RCC 7860 (cell line): Measurements from ENCODE around the gene SUN1.
A peak's percentile ranks its signal among the peaks of the same experiment; 100 is the strongest.
"Not testable (repeated sequence)": the region's sequence is repeated elsewhere in the genome, so short reads cannot be mapped to it uniquely, and the experiment has no call there.

Experiments used
- DNase-seq: peaks from one replicate; pipeline ENCODE4 v3.0.0-alpha.2; 2015; ENCODE audit warnings: low spot score
- FAIRE-seq: peaks from 2 replicates; lab custom pipeline; 2012; peaks lifted over from hg19 to GRCh38; lab: Jason Lieb, UNC

SUN1 gene

DNA sequence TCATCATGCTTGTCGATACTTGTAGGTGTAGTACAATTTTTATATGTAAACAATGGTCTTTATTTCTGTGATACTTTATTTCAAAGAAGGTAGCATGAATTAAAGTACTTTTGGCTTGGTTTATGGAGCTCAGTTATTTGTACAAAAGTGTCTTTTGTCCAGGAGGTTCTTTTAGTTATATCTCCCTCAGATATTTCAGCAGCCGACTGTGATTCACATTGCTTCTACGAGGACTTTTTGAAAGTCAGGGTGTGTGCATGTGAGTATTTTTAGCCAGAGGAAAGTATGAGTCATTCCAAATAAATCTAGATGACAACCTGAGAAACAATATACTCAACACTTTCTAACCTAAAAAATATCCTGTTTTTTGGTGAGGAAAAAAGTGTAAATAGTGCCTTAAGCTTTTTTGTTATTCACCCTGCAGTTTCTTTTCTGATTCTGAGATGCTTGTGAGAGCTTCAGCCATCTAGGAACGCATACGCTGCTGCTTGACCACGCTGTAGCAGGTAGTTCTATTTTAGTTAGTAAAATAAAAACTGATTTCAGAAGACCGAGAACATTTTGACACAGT, 595 bp upstream of the SUN1 start:
- FAIRE-seq (peak; percentile 93), DNase-seq (peak; percentile 83)

DNA sequence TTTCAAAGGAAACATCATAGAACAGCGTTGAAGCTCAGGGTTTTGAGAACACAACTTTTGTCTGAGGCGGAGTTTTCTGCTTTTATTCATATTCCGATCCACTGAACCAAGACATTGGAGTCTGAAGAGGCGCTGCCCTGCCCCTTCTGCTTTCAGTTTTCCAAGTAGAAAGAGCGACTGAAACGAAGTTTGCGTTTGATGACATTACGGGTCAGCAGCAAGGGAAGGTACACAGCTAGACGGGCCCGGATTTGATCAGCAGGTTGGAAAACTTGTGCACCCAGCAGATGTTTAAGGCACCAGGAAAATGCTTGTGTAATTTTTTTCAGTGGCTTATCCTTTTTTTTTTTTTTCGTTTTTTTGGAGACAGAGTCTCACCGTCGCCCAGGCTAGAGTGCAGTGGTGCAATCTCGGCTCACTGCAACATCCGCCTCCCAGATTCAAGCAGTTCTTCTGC, 720 bp downstream of the SUN1 start:
- DNase-seq = no peak
- FAIRE-seq = no peak

DNA sequence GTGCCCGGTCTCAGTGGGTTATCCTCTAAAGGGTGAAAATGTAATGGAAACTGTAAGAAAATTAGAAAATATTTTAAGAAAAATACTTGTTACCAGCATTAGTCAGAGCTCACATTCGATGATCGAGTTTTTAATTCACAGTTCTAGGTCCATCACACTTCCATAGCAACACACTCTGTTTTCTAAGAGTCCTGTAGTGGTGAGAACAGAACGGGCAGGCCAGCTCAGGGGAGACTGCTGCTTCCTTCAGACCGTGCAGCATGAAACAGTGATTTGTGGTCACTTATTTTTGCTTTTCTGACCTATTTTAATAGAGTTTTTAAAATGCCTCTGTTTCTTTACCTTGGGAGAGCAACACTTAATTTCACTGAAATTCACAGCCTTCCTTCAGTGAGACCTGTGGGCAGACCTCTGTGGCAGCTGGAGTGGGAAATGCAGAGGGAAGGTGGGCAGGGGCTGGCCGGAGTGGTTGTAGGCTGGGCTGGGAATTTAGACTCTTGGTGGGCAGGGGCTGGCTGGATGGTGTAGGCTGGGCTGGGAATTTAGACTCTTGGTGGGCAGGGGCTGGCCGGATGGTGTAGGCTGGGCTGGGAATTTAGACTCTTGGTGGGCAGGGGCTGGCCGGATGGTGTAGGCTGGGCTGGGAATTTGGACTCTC, 1.5 kb downstream of the SUN1 start:
- DNase-seq (no peak), FAIRE-seq (no peak)

DNA sequence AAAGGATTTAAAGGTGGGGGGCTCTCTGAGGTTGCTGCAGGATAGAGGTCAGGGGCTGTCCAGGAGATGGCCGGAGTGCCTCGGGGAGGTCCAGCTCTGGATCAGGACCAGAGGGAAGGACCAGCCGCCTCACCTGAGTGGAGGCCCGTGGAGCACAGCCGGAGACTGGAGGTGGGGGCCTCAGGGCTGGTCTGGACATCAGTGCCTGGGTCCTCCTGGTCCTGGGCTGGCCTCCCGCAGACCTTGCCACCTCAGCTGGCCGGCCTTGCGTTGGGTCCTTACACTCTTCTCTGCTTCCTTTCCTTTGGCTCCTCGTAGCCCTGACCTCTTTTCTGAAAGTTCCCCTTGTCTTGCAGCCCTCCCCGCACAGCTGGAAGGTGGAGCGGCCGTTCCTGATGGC, 2.0 kb downstream of the SUN1 start:
- FAIRE-seq (no peak), DNase-seq (no peak)

DNA sequence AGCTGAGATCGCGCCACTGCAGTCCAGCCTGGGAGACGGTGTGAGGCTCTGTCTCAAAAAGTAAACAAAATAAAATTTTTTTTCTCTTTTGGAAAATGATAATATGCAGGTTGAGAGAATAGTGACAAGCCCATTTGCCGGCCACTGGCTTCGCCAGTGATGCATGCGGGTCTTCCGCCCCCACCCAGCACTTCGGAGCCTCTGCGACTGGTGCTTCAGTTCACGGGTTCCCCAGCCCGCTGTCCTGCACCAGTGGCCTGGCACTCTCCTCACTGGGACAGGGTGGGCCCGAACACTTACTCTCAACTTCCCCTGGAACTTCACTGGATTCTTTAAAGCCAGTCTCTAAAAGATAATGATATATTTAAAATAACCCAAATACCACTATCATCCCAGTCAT, 2.7 kb downstream of the SUN1 start:
- FAIRE-seq (no peak), DNase-seq (no peak)

DNA sequence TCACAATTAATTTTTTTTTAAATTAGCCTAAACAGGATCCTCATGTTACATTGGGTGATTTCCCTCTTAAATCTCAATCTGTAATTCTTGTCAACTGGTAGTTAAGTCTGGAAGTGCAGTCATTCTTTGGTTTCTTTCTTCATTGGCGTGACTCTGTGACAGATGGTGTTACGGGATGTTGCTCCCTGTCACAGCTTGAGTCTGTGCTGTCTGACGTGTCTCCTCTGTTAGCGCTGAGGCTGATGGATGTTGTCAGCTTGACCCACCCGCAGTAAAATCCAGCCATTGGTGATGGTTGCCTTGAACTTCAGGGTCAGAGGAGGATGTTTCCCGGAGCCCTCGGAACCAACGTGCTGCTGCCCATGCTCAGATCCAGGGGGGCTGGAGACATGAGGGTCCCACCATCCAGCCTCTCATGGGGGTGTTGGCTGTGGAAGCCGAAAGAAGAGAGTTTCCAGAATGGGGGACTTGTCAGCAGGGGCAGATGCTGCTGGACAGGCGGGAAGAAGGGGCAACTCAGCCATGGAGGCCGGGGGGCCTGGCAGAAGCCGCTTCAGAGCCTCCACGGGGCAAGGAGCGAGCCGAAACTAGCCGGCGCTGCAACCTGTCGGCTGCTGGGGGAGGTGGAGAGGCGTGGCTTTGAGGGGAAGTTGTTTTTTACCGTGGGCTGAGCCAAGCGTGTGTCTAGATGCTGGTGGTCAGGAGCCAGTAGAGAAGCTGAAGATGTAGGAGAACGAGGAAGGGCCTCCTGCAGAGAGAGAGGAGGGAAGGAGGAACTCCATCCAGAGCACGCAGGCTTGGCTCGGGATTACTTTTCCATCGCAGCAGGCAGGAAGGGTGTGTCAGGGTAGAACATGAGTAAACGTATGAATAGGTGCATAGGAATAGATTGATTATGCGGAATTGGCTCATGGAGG, 3.5 kb downstream of the SUN1 start:
- DNase-seq (no peak), FAIRE-seq (no peak)

DNA sequence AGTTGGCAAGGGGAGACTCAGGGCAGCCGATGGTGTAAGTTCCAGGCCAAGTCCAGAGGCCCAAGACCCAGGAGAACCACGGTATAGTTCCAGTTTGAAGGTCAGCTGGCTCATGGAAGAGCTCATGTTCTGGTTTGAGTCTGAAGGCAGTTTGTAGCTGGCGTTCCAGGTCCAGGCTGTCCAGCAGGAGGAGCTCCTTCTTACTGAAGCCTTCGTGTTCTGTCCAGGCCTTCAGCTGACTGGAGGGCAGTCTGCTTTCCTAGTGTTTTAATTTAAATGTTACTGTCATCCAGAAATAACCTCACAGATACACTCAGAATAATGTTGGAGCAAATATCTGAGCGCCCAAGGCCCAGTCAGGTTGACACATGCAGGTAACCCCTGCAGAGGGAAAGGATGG, 4.2 kb downstream of the SUN1 start:
- no peak for DNase-seq
- no peak for FAIRE-seq

DNA sequence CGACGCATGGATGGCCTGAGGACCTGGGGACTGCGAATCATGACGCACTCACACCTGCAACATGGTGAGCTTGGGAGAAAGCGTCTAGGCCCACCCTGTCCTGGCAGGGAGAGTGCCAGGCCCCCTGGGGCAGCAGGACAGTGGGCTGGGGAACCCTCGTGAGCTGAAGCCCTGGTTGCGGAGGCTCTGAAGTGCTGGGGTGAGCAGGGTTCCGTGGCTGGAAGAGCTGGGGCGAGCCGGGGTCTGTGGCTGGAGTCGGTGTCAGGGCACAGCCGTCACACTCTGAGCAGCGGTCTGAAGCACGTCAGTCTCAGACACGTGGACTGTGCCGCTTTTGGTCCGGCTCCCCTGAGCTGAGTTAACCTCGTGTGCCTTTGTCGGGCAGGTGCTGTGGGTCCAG, 4.7 kb downstream of the SUN1 start:
- FAIRE-seq (no peak), DNase-seq (no peak)

DNA sequence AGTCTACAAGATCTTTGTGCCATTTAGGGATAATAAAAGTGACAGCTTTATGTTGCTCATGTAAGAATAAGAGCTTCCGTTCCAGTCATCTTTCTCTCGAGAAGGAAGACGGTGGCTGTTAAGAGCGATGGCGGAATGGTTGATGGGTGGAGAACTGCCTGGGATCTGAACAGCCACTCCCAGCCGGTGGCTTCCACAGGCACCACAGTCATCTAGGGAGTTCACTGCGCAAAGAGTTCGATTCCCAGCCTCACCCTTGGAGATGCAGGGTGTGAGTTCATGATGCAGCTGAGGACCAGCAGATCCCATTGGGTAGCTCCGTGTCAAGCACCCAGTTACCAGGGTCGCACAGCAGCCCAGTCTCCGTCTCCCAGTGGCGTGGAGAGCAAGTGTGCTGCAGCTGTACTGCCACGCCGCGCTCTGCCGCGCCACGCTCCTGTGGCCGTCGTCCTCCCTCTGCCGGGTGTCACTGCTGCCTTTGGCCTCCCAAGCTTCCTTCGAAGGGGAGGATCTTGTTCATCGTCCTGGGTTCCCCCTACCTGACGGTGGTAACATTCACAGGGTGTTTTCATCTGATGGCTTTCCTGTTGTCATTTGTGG, 7.8 kb downstream of the SUN1 start:
- DNase-seq (no peak), FAIRE-seq (no peak)

DNA sequence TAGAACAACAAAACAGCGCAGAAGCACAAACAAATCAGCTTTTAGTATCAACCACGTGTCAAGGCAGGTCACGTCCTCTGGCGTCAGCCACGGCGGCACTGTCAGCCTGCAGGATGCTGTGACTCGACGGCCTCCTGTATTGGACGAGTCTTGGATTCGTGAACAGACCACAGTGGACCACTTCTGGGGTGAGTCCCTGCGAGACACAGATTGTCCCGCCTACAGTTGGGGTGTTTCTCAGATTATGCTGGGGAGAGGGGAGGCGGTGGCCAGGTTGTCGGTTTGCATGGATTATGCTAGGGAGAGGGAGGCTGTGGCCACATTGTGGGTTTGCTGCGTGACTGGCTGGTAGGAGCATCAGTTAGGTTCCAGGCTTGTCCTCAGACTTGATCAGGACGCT, 9.7 kb downstream of the SUN1 start:
- no peak for DNase-seq
- FAIRE-seq = no peak

DNA sequence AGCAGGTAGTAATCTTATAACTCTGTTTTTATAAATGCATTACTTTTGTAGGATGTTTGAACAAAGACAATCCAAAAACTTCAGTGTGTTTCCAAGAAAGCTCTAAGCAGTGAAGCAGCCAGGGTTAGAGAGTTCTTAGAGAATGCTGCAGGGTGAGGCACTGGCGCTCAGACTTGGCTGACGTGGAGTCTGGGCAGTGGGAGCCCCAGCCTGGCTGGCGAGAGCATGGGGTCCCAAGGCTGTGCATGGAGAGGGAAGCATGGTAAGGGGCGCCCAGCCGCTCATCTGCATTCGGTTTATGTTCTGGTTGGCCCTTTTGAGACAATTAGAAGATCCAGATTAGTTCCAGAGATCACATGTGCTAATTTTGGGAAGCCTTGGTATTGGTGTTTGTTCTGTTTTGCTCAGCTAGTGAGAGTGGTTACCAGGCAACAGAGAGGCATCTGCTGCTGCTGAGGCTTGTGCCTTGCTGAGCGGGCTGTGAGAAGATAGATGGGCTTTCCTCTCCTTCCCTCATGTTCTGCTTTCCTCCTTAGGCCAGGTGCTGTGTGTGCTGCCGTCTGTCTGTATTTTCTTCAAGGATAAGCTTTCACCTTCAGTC, 10.3 kb downstream of the SUN1 start:
- no peak for DNase-seq
- no peak for FAIRE-seq

DNA sequence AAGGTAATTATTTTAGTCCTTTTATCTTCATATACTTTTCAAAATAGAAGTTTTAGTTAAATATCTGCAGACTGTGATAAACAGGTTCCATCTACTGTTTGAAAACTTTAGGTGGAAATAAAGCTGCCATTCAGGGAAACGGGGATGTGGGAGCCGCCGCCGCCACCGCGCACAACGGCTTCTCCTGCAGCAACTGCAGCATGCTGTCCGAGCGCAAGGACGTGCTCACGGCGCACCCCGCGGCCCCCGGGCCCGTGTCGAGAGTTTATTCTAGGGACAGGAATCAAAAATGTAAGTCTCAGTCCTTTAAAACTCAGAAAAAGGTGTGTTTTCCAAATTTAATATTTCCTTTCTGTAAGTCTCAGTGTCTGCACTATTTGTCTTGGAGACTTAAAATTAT, 11.0 kb downstream of the SUN1 start:
- DNase-seq (no peak), FAIRE-seq (no peak)

DNA sequence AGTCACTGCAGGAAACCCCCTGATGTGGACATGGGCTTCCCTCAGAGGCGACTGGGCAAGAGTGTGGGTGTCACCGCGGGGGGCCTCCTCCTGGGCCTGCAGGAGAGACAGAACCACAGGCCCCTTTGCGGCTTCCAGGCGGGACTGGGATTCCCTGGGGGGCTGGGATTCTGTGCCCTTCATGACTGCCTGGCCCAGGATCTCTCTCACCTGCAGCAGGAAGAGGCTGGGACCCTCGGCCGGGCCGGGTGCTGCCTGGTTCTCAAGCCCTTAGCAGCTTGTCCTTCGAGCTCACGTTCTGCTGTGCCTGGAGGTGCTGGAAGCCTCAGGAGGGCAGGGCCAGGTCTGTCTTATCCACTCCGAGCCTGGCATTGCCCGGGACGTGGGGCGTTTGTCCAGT, 11.8 kb downstream of the SUN1 start:
- DNase-seq (no peak), FAIRE-seq (no peak)

DNA sequence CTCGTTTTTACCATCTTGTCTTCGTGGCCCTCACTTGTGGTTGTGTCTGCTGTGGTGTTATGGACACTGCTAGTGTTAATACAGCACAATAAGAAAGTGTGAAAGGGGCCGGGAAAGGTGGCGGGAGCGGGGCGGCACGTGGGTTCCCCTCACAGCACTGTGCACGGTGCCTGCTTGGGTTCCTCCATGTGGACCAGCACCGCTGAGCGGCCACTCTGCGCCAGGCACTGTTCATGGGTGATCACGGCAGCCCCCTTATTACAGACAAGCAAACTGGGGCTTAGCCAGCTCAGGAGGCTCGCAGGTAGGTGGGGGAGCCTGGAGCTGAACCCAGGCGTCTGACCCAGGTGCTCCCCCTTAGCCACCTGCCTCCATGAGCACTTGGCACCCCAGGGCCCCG, 12.2 kb downstream of the SUN1 start:
- FAIRE-seq (no peak), DNase-seq (no peak)

DNA sequence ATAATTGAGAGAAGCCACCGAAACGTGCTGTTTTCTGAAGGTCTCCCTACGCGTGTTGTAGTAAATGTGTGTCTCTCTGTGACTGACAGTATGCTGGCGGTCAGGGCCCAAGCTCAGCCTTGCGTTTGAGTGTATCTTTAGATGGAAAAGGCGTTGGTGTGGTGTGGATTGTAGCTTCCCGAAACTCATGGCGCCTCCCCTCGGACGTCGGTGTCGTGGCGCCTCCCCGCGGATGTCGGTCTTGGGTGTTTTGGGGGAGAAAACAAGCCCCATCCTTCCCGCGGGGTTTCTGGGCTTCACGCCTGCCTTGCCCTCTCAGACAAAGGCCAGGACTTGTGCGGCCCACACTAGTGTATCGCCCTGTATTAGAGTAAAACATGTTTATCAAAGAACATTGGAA, 12.8 kb downstream of the SUN1 start:
- no peak for FAIRE-seq
- DNase-seq = no peak

DNA sequence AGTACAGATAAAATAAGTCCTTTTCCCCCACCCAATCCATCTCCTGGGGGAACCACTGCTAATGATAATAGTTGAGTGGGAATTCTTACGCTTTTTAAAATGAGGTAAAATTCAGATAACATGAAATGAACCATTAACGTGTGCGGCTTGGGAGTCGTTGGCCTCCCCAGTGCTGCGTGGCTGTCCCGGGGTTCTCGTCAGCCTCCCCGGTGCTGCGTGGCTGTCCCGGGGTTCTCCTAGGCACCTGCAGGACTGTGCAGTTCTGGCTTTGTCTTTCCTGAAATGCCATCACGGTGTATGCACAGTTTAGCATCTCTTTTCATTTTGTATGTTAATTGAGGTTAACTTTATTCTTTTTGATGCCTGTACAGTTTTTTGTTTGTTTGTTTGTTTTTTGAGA, 13.5 kb downstream of the SUN1 start:
- no peak for FAIRE-seq
- no peak for DNase-seq

DNA sequence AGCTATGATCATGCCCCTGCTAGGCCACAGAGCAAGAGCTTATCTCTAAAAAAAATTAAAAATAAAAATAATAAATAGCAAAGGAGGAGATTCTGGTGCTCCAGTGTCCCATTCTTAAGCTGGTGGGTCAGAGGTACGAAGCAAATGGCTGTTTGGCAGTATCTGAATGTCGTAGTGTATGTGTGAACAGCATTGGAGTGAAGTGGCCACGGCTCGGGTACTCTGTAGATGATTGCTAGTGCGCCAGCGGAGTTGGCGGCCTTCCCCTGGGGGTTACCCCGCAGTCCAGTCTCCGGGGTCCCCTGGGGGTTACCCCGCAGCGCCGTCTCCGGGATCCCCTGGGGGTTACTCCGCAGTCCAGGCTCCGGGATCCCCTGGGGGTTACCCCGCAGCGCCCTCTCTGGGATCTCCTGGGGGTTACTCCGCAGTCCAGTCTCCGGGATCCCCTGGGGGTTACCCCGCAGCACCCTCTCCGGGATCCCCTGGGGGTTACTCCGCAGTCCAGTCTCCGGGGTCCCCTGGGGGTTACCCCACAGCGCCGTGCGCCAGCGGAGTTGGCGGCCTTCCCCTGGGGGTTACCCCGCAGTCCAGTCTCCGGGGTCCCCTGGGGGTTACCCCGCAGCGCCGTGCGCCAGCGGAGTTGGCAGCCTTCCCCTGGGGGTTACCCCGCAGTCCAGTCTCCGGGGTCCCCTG, 14.8 kb downstream of the SUN1 start:
- not testable (repeated sequence) for DNase-seq, FAIRE-seq

DNA sequence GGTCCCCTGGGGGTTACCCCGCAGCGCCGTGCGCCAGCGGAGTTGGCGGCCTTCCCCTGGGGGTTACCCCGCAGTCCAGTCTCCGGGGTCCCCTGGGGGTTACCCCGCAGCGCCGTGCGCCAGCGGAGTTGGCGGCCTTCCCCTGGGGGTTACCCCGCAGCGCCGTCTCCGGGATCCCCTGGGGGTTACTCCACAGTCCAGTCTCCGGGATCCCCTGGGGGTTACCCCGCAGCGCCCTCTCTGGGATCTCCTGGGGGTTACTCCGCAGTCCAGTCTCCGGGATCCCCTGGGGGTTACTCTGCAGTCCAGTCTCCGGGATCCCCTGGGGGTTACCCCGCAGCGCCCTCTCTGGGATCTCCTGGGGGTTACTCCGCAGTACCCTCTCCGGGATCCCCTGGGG, 15.5 kb downstream of the SUN1 start:
- FAIRE-seq, DNase-seq: not testable (repeated sequence)

DNA sequence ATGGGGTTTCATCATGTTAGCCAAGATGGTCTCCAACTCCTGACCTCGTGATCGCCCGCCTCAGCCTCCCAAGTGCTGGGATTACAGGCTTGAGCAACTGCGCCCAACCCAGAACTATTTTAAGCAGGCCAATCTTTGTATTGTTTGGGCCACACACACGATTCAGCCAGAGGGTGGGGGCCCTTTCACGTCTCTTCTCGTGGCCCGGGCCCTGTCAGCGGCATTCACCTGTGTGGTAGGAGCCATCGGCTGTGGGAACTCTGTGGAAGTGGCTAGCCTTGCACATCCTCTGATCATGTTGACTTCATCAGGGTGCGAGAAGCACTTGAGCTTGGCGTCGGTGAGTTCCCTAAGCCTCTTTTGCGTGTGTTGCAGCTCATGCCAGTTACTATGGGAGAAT, 16.9 kb downstream of the SUN1 start:
- FAIRE-seq (no peak), DNase-seq (no peak)

DNA sequence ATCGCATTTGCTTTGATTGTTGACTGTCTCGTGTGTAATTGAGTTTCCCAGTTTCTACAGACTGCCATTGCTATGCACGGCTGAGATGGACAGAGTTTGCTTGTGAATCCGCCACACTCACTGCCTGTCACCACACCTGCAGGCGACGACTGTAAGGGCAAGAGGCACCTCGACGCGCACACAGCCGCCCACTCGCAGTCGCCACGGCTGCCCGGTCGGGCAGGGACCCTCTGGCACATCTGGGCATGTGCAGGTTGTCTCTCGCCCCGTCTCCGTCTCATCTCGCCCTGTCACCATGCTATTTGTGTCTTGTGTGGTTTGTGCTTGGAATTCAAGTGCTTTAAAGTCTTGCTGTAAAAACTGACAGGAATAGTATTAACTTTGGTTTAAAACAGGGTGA, 17.5 kb downstream of the SUN1 start:
- DNase-seq (no peak), FAIRE-seq (no peak)

DNA sequence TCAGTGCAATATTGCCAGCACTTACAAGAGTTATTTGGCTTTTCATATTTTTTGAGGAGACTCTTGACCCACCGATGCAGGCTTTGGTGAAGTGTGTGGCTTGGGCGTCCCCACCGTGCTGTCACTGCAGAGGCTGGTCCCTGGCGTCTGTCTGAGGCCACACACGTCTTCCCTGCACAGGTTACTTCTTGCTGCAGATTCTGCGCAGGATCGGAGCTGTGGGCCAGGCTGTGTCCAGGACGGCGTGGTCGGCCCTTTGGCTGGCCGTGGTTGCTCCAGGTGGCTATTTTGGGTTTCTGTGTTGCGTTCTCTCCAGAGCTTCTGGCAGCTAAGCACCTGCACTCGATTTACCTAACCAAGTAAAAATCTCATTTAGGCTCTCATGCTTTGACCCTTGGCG, 18.9 kb downstream of the SUN1 start:
- FAIRE-seq = no peak
- no peak for DNase-seq
